ENCODE data around the gene ZNF414. TPM values are rescaled to one million over a fixed set of nuclear protein-coding genes. Genes with fewer than 3 reads are reported as not detected.

Gene ZNF414
- total and polyA plus RNA-seq, 9 of the 15 experiments (the other 6 are each of a cell fraction or from before 2014, with no cell fraction given), result 0.03 to 27.2 (median 2.2) TPM; not detected in 2

DNA sequence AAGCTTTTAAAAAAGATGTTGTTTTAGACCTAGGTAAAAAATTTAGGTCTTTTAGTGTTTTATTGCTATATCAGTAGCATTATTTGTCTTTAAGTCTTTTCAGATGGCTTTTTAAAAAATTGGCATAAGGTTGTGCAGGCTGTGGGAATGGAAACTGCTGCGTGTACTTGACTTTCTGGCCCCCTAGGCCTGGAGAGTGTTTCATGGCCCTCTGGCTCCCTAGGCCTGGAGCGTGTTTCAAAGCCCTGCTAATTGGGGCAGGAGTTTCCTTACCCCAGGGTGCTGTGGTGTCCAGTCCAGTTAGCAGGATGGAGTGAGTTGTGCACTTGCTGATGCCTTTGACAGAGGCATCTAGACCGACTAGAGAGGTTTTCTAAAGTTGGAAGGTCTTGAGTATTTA lies 35.4 kb downstream of the ZNF414 start:
- Histone ChIP-seq H2AFZ (ENCODE audit: low read depth, low read length) (no peak overlapping the region), H3K4me2 (ENCODE audit: insufficient read depth, low read length) (no peak overlapping the region), H3K9ac (ENCODE audit: insufficient read depth in 1 of 2, low read depth in 2 of 2, low read length in 2 of 2) (no peak overlapping the region), H3K9me1 (ENCODE audit: control insufficient read depth, insufficient read depth, low read length) (no peaks in the 10 kb centered on the region), H3K79me2 (ENCODE audit: control insufficient read depth, insufficient read depth, low read length) (peaks cover 68% of the 10 kb centered on the region), H3K27me3 (ENCODE audit: control insufficient read depth in 2 of 2, insufficient read depth in 2 of 2, low read length in 2 of 2) (no peaks in the 10 kb centered on the region), H3K4me3 (no peak overlapping the region), H3K36me3 (ENCODE audit: control insufficient read depth, insufficient read depth, low read length) (peaks cover 91% of the 10 kb centered on the region; the same call in 2 of the 3 replicates), H4K20me1 (replicated peaks; ENCODE audit: control insufficient read depth, insufficient read depth, low read length) (peaks cover 15% of the 10 kb centered on the region), H3K27ac (ENCODE audit: extremely low read depth, low read depth, low read length) (no peak overlapping the region), H3K4me1 (replicated peaks in 1 of 2; ENCODE audit: control insufficient read depth in 2 of 2, insufficient read depth in 2 of 2, low read length in 2 of 2) (peaks cover 0 to 4% of the 10 kb centered on the region in 2 experiments; a peak in 1 of 5 replicates), H3K9me3 (replicated peaks; ENCODE audit: control insufficient read depth, insufficient read depth, low read depth, low read length) (no peaks in the 10 kb centered on the region)
- FAIRE-seq (no peak), DNase-seq (ENCODE audit: extremely low read depth in 1 of 4, low spot score in 3 of 4) (no peak), ATAC-seq (no peak)
- ChIA-PET CTCF (ENCODE audit: low intra/inter-chr PET ratio) (no interaction called here), POLR2A (interaction anchor here (0.8 to 1.7 kb wide), 2 partner anchors 9 to 35 kb away, joined by 3 to 5 read pairs; partner anchors contain the start of gene ZNF414)
- intact Hi-C loops (cut with micrococcal nuclease) (no loop called here), in situ Hi-C loops (cut with MboI) (no loop called here)
- WGBS (ENCODE audit: insufficient coverage, low coverage, missing lambda C conversion rate), result 68% methylated on average over 3 of the region's 3 CpGs
- BruUV-seq (replicated peaks), result no TSS peak
- TF ChIP-seq, protein P1, sequence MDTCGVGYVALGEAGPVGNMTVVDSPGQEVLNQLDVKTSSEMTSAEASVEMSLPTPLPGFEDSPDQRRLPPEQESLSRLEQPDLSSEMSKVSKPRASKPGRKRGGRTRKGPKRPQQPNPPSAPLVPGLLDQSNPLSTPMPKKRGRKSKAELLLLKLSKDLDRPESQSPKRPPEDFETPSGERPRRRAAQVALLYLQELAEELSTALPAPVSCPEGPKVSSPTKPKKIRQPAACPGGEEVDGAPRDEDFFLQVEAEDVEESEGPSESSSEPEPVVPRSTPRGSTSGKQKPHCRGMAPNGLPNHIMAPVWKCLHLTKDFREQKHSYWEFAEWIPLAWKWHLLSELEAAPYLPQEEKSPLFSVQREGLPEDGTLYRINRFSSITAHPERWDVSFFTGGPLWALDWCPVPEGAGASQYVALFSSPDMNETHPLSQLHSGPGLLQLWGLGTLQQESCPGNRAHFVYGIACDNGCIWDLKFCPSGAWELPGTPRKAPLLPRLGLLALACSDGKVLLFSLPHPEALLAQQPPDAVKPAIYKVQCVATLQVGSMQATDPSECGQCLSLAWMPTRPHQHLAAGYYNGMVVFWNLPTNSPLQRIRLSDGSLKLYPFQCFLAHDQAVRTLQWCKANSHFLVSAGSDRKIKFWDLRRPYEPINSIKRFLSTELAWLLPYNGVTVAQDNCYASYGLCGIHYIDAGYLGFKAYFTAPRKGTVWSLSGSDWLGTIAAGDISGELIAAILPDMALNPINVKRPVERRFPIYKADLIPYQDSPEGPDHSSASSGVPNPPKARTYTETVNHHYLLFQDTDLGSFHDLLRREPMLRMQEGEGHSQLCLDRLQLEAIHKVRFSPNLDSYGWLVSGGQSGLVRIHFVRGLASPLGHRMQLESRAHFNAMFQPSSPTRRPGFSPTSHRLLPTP (IDR thresholded peaks at IDR 0.05; ENCODE audit: borderline replicate concordance, extremely low read depth, insufficient read length), result no peak
- TF ChIP-seq U2AF1 (optimal IDR thresholded peaks at IDR 0.05; ENCODE audit: low read depth, low read length) (no peak), CTCF (IDR thresholded peaks at IDR 0.05 in 2 of 3, conservative IDR thresholded peaks at IDR 0.05 in 1 of 3; ENCODE audit: insufficient read depth in 2 of 3, low read depth in 1 of 3, low read length in 3 of 3) (no peak), HEY1 (CRISPR knock-in tag; IDR thresholded peaks at IDR 0.05; ENCODE audit: borderline replicate concordance) (no peak), ZNF23 (CRISPR knock-in tag; IDR thresholded peaks at IDR 0.05) (no peak), CHCHD3 (CRISPR knock-in tag; IDR thresholded peaks at IDR 0.05) (no peak), CBFB (CRISPR knock-in tag; IDR thresholded peaks at IDR 0.05) (no peak), ZNF175 (CRISPR knock-in tag; IDR thresholded peaks at IDR 0.05; ENCODE audit: low read depth) (no peak), ZNF77 (CRISPR knock-in tag; IDR thresholded peaks at IDR 0.05) (no peak), XRCC5 (IDR thresholded peaks at IDR 0.05; ENCODE audit: low read depth, low read length) (no peak), ZBTB26 (CRISPR knock-in tag; IDR thresholded peaks at IDR 0.05) (no peak), CREM (IDR thresholded peaks at IDR 0.05; ENCODE audit: low read depth) (no peak)
- TF ChIP-seq, protein P2, sequence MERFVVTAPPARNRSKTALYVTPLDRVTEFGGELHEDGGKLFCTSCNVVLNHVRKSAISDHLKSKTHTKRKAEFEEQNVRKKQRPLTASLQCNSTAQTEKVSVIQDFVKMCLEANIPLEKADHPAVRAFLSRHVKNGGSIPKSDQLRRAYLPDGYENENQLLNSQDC (CRISPR knock-in tag; IDR thresholded peaks at IDR 0.05), result no peak
- TF ChIP-seq, protein P3, sequence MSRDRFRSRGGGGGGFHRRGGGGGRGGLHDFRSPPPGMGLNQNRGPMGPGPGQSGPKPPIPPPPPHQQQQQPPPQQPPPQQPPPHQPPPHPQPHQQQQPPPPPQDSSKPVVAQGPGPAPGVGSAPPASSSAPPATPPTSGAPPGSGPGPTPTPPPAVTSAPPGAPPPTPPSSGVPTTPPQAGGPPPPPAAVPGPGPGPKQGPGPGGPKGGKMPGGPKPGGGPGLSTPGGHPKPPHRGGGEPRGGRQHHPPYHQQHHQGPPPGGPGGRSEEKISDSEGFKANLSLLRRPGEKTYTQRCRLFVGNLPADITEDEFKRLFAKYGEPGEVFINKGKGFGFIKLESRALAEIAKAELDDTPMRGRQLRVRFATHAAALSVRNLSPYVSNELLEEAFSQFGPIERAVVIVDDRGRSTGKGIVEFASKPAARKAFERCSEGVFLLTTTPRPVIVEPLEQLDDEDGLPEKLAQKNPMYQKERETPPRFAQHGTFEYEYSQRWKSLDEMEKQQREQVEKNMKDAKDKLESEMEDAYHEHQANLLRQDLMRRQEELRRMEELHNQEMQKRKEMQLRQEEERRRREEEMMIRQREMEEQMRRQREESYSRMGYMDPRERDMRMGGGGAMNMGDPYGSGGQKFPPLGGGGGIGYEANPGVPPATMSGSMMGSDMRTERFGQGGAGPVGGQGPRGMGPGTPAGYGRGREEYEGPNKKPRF (IDR thresholded peaks at IDR 0.05; ENCODE audit: low read depth, low read length), result no peak

All from K562 (cell line).